ENCODE data around the gene TET2. TPM values are rescaled to one million over a fixed set of nuclear protein-coding genes. Genes with fewer than 3 reads are reported as not detected.
A peak's percentile ranks its signal among the peaks of the same experiment; 100 is the strongest.

The TET2 gene
- total RNA-seq, 4 donors from 2014 or later: 27.4 to 40.5 (median 32.4) TPM

DNA sequence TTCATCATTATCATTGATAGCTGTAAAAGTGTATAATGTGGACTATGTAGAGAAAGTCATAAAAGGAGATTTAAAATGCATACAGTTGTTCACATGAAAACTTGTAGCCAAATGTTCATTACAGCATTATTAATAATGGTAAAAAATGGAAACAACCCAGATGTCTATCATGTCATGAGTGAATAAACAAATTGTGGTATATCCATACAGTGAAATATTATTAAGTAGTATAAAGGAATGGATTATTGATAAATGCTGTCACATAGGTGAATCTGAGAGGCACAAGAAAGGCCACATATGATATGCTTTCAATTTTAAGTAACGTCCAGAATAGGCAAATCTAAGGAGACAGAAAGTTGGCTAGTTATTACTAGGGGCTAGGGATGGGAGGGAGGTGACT is 7.1 kb downstream of the TET2 start:
- H3K9me3 ChIP-seq: no peaks in the 10 kb centered on the region
- no peak overlapping the region for H3K4me3 ChIP-seq (replicated peaks in 1 of 3)
- no peak overlapping the region for H3K27ac ChIP-seq
- 95 to 98% methylated on average over 1 of the region's 1 CpG for WGBS, 2 donors
- H3K4me1 ChIP-seq: peaks cover 0 to 13% of the 10 kb centered on the region in 2 donors
- no peaks in the 10 kb centered on the region for H3K36me3 ChIP-seq
- TF ChIP-seq, protein P1, sequence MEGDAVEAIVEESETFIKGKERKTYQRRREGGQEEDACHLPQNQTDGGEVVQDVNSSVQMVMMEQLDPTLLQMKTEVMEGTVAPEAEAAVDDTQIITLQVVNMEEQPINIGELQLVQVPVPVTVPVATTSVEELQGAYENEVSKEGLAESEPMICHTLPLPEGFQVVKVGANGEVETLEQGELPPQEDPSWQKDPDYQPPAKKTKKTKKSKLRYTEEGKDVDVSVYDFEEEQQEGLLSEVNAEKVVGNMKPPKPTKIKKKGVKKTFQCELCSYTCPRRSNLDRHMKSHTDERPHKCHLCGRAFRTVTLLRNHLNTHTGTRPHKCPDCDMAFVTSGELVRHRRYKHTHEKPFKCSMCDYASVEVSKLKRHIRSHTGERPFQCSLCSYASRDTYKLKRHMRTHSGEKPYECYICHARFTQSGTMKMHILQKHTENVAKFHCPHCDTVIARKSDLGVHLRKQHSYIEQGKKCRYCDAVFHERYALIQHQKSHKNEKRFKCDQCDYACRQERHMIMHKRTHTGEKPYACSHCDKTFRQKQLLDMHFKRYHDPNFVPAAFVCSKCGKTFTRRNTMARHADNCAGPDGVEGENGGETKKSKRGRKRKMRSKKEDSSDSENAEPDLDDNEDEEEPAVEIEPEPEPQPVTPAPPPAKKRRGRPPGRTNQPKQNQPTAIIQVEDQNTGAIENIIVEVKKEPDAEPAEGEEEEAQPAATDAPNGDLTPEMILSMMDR (IDR thresholded peaks at IDR 0.05): no peak
- TF ChIP-seq POLR2A (IDR thresholded peaks at IDR 0.05): no peak
- H3K27me3 ChIP-seq: no peaks in the 10 kb centered on the region
- DNase-seq: no peak
- intact Hi-C loops (cut with DNase I): no loop called here

DNA sequence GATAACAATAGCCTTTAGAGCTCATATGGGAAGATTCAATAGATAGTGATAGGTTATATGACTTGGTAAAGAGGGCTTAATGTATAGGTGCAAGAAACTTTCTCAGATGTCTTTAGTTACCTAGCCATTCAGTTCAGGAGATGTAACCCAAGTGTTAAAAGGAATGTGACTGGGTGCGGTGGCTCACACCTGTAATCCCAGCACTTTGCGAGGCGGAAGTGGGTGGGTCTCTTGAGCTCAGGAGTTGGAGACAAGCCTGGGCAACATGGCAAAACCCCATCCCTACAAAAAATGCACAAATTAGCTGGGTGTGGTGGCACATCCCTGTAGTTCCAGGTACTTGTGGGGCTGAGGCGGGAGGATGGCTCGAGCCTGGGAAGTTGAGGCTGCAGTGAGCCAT is 7.9 kb downstream of the TET2 start:
- intact Hi-C loops (cut with DNase I): no loop called here
- 94% methylated on average over 5 of the region's 5 CpGs for WGBS, 2 donors
- H3K27ac ChIP-seq: no peak overlapping the region
- peaks cover 0 to 6% of the 10 kb centered on the region in 2 donors for H3K4me1 ChIP-seq
- TF ChIP-seq, protein P1 (IDR thresholded peaks at IDR 0.05): no peak
- H3K36me3 ChIP-seq: no peaks in the 10 kb centered on the region
- no peak overlapping the region for H3K4me3 ChIP-seq (replicated peaks in 1 of 3)
- no peaks in the 10 kb centered on the region for H3K9me3 ChIP-seq
- DNase-seq: no peak
- no peaks in the 10 kb centered on the region for H3K27me3 ChIP-seq

DNA sequence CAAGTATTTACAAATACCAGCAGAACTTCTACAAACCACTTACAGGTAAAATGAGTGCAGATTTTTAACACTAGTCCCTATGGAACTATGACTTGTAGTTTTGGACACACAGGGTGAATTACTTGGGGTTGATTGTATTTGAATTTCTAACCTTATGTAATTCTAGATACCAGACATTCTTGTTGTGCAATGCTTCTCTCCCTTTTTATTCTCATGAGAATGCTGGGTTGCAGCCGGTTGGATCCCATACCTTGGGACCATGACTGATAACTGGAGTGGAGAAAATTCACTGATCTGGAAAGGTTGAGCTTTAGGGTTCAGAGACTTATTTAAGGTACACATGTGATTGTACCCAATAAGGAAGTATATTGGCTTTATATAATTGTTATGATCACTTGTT is 8.8 kb downstream of the TET2 start:
- 36 to 41% methylated on average over 1 of the region's 1 CpG for WGBS, 2 donors
- intact Hi-C loops (cut with DNase I): no loop called here
- Histone ChIP-seq H3K27ac (no peak overlapping the region), H3K36me3 (no peaks in the 10 kb centered on the region), H3K27me3 (no peaks in the 10 kb centered on the region), H3K4me3 (replicated peaks in 1 of 3) (no peak overlapping the region), H3K4me1 (no peaks in the 10 kb centered on the region), H3K9me3 (no peaks in the 10 kb centered on the region)
- no peak for DNase-seq
- no peak for TF ChIP-seq POLR2A (IDR thresholded peaks at IDR 0.05)
- TF ChIP-seq, protein P1 (IDR thresholded peaks at IDR 0.05): no peak

DNA sequence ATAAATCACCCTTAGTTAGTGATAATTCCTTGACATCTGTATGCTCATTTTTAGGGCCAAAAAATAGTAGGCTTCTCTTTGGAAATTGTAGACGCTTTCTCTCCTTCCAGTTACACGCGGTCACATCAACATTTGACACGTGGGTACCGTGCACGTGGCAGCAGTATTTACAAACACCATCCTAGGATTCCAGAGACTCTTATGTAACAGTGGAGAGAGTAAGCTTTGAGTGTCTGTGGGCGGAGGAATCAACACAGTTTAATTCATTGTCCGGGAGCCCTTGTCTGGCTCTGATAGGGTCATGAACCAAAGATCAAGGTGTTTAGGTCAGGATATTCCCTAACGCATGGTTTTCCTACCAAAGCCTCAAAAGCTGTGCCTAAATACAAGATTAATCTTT is 12.2 kb downstream of the TET2 start:
- no peaks in the 10 kb centered on the region for H3K36me3 ChIP-seq
- DNase-seq: peak; percentile 56 to 60
- no peak for TF ChIP-seq POLR2A (IDR thresholded peaks at IDR 0.05)
- TF ChIP-seq, protein P1 (IDR thresholded peaks at IDR 0.05): no peak
- no peaks in the 10 kb centered on the region for H3K9me3 ChIP-seq
- WGBS, 2 donors: 36 to 48% methylated on average over 9 of the region's 9 CpGs
- intact Hi-C loops (cut with DNase I): no loop called here
- no peaks in the 10 kb centered on the region for H3K27me3 ChIP-seq
- H3K4me3 ChIP-seq (replicated peaks in 1 of 3): no peak overlapping the region
- H3K4me1 ChIP-seq: no peaks in the 10 kb centered on the region
- no peak overlapping the region for H3K27ac ChIP-seq

DNA sequence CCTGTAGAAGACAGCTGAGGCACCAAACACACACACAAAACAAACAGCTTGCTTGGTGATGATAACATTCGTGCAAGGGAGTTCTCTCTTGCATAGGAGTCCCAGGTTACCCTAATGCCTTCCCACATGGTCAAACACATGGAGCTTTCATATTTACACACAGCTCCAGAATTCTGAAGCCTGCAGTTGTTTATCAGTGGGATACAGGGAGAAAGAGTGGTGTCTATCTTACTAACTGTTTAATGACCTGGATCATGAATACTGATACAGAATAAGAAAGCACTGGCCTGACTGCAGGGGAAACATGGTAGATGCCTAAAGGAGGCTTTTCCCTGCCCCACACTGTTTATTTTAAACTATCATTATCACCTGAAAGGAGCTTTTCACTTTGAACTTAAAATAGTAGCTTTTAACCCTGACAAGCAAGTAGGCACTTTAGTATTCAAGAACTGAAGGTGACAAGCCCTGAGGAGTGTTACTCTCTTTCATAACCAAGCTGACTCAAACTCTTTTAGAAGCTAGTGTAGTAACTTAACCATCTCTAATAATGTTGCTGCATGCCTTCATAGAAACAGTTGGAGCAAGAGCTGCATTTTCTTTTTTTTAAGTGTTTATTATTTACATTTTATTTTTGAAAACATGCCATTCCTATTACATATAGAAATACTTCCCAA is 15.6 kb downstream of the TET2 start:
- Histone ChIP-seq H3K27ac (no peak overlapping the region), H3K4me1 (no peaks in the 10 kb centered on the region), H3K27me3 (no peaks in the 10 kb centered on the region), H3K9me3 (no peaks in the 10 kb centered on the region), H3K36me3 (no peaks in the 10 kb centered on the region), H3K4me3 (replicated peaks in 1 of 3) (no peak overlapping the region)
- DNase-seq: no peak
- WGBS, 2 donors: 44 to 55% methylated on average over 1 of the region's 1 CpG
- intact Hi-C loops (cut with DNase I): no loop called here
- TF ChIP-seq, protein P1 (IDR thresholded peaks at IDR 0.05): no peak
- no peak for TF ChIP-seq POLR2A (IDR thresholded peaks at IDR 0.05)
